ENCODE results near the gene TNFRSF18. TPM values are rescaled to one million over a fixed set of nuclear protein-coding genes. Genes with fewer than 3 reads are reported as not detected.

The TNFRSF18 gene
- total and polyA plus RNA-seq, 8 donors, result 0.37 to 11.9 (median 2.6) TPM; not detected in 4

DNA sequence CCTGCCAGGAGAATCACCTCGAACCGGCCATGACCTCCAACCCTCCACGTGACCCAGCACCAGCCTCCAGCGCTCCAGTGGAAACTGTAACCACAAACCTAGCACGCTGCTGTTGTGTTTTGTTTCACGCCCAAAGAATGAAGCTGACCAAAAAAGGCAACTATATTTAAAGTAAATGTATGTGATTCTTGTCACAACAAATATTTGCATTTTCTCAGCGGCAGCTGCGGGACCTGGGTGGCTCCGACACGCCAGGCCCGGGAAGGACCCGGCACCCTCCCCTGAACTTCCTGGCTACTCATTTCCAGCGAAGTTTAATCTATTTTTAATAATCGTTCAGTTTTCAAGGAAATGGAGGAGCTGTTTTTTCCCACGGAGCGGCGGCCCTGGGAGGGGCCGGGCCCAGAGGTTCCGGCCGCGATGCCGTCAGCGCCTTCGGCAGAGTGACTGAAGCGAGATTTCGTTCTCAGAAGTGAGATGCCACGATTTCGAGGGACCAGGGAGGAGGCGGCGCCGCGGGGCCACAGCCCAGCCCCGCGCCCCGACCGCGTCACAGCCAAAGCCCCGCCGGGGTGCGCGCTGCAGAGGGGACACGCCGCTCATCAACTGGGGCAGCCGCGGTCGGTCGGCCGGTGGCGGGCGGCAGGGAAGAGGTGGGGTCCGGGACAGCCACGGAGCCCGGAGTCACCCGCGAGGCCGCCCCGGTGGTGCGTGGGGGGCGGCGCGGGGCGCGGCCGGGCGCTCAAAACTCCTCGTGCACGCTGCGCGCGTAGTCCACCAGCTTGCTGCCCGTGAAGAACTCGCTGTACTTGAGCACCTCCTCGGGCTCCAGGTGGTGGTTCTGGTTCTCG, 10.6 kb upstream of the TNFRSF18 start:
- H3K27ac ChIP-seq, result peak overlapping the region in 1 of 5 donors; percentile 42
- H3K36me3 ChIP-seq, result peaks cover 27 to 69% (median 67%) of the 10 kb centered on the region in 4 donors
- intact Hi-C loops (cut with DNase I; ENCODE audit: low total_unique reads), result no loop called here

DNA sequence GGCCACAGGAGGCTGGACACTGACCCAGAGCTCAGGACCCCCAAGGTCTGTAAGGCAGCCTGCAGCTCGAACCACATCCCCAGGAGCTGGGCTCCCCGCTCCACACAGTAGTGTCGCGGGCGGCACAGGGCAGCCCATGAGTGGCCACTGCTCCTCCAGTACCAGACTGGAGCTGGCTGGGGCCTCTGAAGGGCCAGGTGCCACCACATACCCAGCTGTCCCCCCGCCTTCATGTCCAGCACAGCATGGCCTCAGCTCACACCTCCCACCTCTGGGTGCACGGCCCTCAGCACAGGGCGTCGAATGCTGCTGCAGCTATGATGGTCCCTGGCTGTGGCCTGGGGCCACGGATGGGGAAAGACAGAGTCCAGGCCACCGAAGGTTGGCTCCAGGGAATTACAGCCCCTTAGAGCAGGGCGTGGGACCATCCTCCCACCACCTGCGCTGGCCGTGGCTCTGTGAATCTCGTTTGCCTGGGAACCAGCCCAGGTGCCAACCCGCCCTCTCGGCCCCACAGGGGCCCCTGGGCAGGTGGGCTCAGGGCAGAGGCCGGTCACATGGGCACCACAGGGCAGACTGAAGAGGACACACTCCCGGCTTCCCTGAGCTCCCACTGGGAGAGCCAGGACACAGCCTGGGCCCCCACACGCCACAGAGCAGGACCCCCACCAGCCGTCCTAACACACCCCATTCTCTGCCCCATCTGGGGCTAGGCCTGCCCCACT, 9.7 kb upstream of the TNFRSF18 start:
- peaks cover 0 to 13% (median 0%) of the 10 kb centered on the region in 3 donors for H3K27me3 ChIP-seq
- WGBS, 5 donors, result 89 to 94% (median 91%) methylated on average over 5 to 21 of the region's 21 CpGs
- TF ChIP-seq EP300 (IDR thresholded peaks at IDR 0.05), result no peak
- TF ChIP-seq, protein P1, sequence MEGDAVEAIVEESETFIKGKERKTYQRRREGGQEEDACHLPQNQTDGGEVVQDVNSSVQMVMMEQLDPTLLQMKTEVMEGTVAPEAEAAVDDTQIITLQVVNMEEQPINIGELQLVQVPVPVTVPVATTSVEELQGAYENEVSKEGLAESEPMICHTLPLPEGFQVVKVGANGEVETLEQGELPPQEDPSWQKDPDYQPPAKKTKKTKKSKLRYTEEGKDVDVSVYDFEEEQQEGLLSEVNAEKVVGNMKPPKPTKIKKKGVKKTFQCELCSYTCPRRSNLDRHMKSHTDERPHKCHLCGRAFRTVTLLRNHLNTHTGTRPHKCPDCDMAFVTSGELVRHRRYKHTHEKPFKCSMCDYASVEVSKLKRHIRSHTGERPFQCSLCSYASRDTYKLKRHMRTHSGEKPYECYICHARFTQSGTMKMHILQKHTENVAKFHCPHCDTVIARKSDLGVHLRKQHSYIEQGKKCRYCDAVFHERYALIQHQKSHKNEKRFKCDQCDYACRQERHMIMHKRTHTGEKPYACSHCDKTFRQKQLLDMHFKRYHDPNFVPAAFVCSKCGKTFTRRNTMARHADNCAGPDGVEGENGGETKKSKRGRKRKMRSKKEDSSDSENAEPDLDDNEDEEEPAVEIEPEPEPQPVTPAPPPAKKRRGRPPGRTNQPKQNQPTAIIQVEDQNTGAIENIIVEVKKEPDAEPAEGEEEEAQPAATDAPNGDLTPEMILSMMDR (IDR thresholded peaks at IDR 0.05), result no peak
- peaks cover 25 to 59% (median 57%) of the 10 kb centered on the region in 4 donors for H3K36me3 ChIP-seq
- no peaks in the 10 kb centered on the region for H3K9me3 ChIP-seq
- peak overlapping the region in 1 of 5 donors; percentile 42 for H3K27ac ChIP-seq
- peaks cover 4 to 37% (median 25%) of the 10 kb centered on the region in 4 donors for H3K4me1 ChIP-seq
- no peak for DNase-seq
- H3K4me3 ChIP-seq, result no peak overlapping the region
- intact Hi-C loops (cut with DNase I; ENCODE audit: low total_unique reads), result no loop called here

More for the DNA sequence above, 10.6 kb upstream of the TNFRSF18 start:
- H3K9me3 ChIP-seq, result no peaks in the 10 kb centered on the region
- WGBS, 5 donors, result 82 to 91% (median 89%) methylated on average over 37 to 74 of the region's 74 CpGs
- H3K4me1 ChIP-seq, result peaks cover 4 to 37% (median 27%) of the 10 kb centered on the region in 4 donors
- H3K4me3 ChIP-seq, result no peak overlapping the region
- no peak for DNase-seq
- H3K27me3 ChIP-seq, result peaks cover 0 to 13% (median 0%) of the 10 kb centered on the region in 3 donors
- TF ChIP-seq EP300 (IDR thresholded peaks at IDR 0.05), result no peak
- TF ChIP-seq POLR2AphosphoS5 (IDR thresholded peaks at IDR 0.05), result no peak
- TF ChIP-seq, protein P1 (IDR thresholded peaks at IDR 0.05), result no peak
- no peak for TF ChIP-seq POLR2A (IDR thresholded peaks at IDR 0.05)

DNA sequence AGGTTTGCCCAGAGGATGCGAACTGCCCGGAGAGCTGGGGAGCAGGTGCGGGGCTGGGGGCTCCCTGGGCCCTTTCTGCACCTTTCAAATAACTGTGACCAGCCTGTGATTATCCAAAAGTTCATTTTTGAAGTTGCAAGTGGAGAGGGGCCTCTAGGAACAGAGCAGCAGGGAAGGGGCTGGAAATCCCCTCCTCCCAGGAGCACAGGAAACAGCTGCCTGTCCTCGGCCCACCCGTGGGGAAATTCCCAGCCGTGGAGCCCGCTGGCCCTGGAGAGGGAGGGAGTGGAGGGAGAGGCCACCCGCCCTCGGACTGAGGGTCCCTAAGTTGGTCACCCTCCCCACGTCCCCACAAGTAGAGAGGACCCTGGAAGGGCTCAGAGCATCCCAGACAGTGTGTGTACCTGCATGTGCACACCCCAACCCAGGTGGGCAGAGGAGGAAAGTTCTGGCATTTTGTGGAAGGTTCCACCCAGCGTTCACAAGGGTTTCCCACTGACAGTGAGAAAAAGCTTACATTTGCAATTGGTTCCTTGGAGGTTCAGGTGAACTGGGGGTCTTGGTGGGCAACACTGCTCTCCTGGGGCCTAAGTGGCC, 8.8 kb upstream of the TNFRSF18 start:
- DNase-seq, result no peak
- no peak overlapping the region for H3K27ac ChIP-seq
- WGBS, 5 donors, result 39 to 55% (median 47%) methylated on average over 9 to 11 of the region's 11 CpGs

DNA sequence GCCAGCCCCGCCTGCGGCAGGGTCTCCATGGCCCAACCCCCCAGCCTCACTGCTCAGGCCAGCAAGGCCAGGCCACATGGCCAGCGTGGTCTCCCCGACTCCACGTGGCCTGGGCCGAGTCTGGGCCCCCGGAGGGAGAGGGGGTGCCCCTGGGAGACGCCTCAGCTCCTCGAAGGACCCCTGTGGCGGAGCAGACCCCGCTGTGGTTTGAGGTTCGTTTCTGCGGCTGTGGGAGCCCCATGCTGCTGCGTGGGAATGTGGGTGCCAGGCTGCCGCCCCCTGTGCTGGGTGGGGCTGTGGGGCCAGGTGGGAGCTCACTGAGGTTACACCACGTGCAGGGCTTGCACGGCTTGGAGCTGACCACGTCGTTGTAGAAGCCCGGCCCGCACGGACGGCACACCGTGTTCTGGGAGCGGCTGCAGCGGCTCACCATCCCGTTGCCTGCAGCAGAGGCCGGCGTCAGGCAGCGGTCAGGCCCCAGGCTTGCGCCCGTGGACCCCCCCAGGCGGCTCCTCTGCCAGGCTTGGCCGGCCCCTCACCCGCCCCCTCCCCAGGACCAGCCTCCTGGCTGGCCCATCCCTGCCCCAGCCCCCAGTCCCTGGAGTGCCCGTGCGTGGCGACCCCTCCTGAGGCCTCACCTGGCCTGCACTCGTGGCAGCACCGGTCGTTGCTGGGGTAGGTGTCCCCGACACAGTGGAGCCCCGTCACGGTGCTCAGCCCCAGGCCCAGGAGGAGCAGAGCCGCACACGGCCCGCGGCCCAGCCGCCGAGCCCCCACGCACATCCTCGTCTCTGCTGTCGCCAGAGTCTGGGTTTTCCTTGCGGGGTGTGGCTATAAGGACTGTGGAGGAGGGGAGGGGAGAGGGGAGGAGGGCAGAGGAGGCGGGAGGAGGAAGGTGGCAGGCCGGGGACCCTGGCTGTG, 7.2 kb upstream of the TNFRSF18 start, which contains the start of gene TNFRSF4:
Gene TNFRSF4, minus strand, starts transcription at position 809 of the 921 bp plus-strand sequence. Its CDS starts 26 bp downstream, at position 783.
- Histone ChIP-seq H3K27me3 (peaks cover 0 to 19% (median 0%) of the 10 kb centered on the region in 3 donors), H3K36me3 (peaks cover 21 to 35% (median 33%) of the 10 kb centered on the region in 4 donors), H3K9me3 (no peaks in the 10 kb centered on the region), H3K27ac (peak within 1 kb of the TSS in 3 of 5 donors; percentile 47 to 71 (median 47)), H3K4me1 (peaks cover 5 to 41% (median 31%) of the 10 kb centered on the region in 4 donors), H3K4me3 (peak within 1 kb of the TSS; percentile 18 to 35 (median 22))
- DNase-seq, result peak in 1 of 2 donors; percentile 61
- intact Hi-C loops (cut with DNase I; ENCODE audit: low total_unique reads), result no loop called here
- WGBS, 5 donors, result 23 to 61% (median 39%) methylated on average over 11 to 56 of the region's 56 CpGs
- TF ChIP-seq POLR2A (IDR thresholded peaks at IDR 0.05) (no peak), POLR2AphosphoS5 (IDR thresholded peaks at IDR 0.05) (no peak), EP300 (IDR thresholded peaks at IDR 0.05) (no peak)
- TF ChIP-seq, protein P1 (IDR thresholded peaks at IDR 0.05), result no peak

More for the DNA sequence above, 8.8 kb upstream of the TNFRSF18 start:
- intact Hi-C loops (cut with DNase I; ENCODE audit: low total_unique reads), result no loop called here
- Histone ChIP-seq H3K36me3 (peaks cover 25 to 51% (median 49%) of the 10 kb centered on the region in 4 donors), H3K4me3 (no peak overlapping the region), H3K9me3 (no peaks in the 10 kb centered on the region), H3K27me3 (peaks cover 0 to 13% (median 0%) of the 10 kb centered on the region in 3 donors), H3K4me1 (peaks cover 4 to 37% (median 25%) of the 10 kb centered on the region in 4 donors)
- no peak for TF ChIP-seq EP300 (IDR thresholded peaks at IDR 0.05)
